Calu3 (cell line): Measurements from ENCODE around the gene OTOP2. TPM values are rescaled to one million over a fixed set of nuclear protein-coding genes. Genes with fewer than 3 reads are reported as not detected.
"Not testable (repeated sequence)": the region's sequence is repeated elsewhere in the genome, so short reads cannot be mapped to it uniquely, and the experiment has no call there.

ENCODE experiments used
- BruUV-seq: library from RNA; stranded (reverse); fragments of 400-500 nt; replicated peaks from 2 replicates; lab custom pipeline; 2021; lab: Mats Ljungman, UMichigan
- CTCF ChIA-PET: fragments of 300-600 bp; sonication (Branson Sonifier 250); formaldehyde crosslinking; loops from one replicate; lab custom pipeline; 2022; ENCODE audit warnings: antibody characterized with exemption; lab: Charles Lee
- DNase-seq: peaks from one replicate; pipeline ENCODE4 v3.0.0; 2022
- H3K27ac Mint-ChIP-seq: one replicate; pipeline ENCODE4 v1.8.0; 2022; ENCODE audit warnings: mixed read lengths; ENCODE audit not compliant: unreplicated experiment
- H3K27me3 Mint-ChIP-seq: one replicate; pipeline ENCODE4 v1.8.0; 2022; ENCODE audit warnings: mixed read lengths; ENCODE audit not compliant: unreplicated experiment
- H3K36me3 Mint-ChIP-seq: one replicate; pipeline ENCODE4 v1.8.0; 2022; ENCODE audit warnings: mild to moderate bottlenecking, moderate library complexity, mixed read lengths; ENCODE audit not compliant: insufficient read depth, unreplicated experiment
- H3K4me1 Mint-ChIP-seq: one replicate; pipeline ENCODE4 v1.8.0; 2022; ENCODE audit warnings: mild to moderate bottlenecking, low read depth, mixed read lengths; ENCODE audit not compliant: unreplicated experiment
- H3K4me3 Mint-ChIP-seq: one replicate; pipeline ENCODE4 v1.8.0; 2022; ENCODE audit warnings: mild to moderate bottlenecking, low read depth, moderate library complexity, mixed read lengths; ENCODE audit not compliant: unreplicated experiment
- H3K9me3 Mint-ChIP-seq: one replicate; pipeline ENCODE4 v1.8.0; 2022; ENCODE audit warnings: low read depth, mixed read lengths; ENCODE audit not compliant: unreplicated experiment
- CTCF ChIP-seq: fragments of 200-600 bp; IDR thresholded peaks from one replicate; pipeline ENCODE4 v1.8.0; 2022; ENCODE audit warnings: antibody characterized with exemption; ENCODE audit not compliant: unreplicated experiment
- intact Hi-C: fragments of 100-400 bp; cut with micrococcal nuclease; formaldehyde crosslinking; loops from one replicate; pipeline ENCODE4 v1.10.0; 2022; ENCODE audit not compliant: unreplicated experiment
- total RNA-seq: library from RNA; stranded (reverse); gene quantifications from 2 replicates; pipeline ENCODE4 v1.2.3, GENCODE V29; 2022

Gene OTOP2
- total RNA-seq, 1 experiment from 2014 or later = not detected

GRCh38 chr17:74981979-74982662, 58.0 kb downstream of the OTOP2 start:
- no TSS peak for BruUV-seq
- Mint-ChIP-seq H3K9me3 (no peaks in the 10 kb centered on the region), H3K4me1 (peaks cover 36% of the 10 kb centered on the region), H3K27me3 (no peaks in the 10 kb centered on the region), H3K27ac (peak overlapping the region; percentile 82), H3K4me3 (peak overlapping the region; percentile 79), H3K36me3 (peaks cover 23% of the 10 kb centered on the region)
- TF ChIP-seq CTCF = no peak
- CTCF ChIA-PET = interaction anchor here (0.9 to 2.0 kb wide), 4 partner anchors 9 to 30 kb away, joined by 4 to 8 read pairs (median 4); partner anchors contain the start of gene HID1
- DNase-seq = peak; percentile 87
- intact Hi-C loops = no loop called here

GRCh38 chr17:74982663-74983313, 58.7 kb downstream of the OTOP2 start:
- H3K36me3 Mint-ChIP-seq = peaks cover 29% of the 10 kb centered on the region
- peaks cover 37% of the 10 kb centered on the region for H3K4me1 Mint-ChIP-seq
- peak; percentile 27 for DNase-seq
- BruUV-seq = TSS peak; percentile 64
- H3K4me3 Mint-ChIP-seq = peak overlapping the region; percentile 79
- H3K9me3 Mint-ChIP-seq, H3K27ac Mint-ChIP-seq, H3K27me3 Mint-ChIP-seq, intact Hi-C loops: not testable (repeated sequence)
- CTCF ChIA-PET = interaction anchor here (0.9 to 2.0 kb wide), 5 partner anchors 8 to 29 kb away, joined by 4 to 9 read pairs (median 4); partner anchors contain the start of gene HID1

Other genes with a start within 250 kb of the OTOP2 start
- gene CD300LF, start 211.3 kb upstream of the OTOP2 start, total RNA-seq = not detected in 2 replicates
- 0.21 TPM in 1 of 2 replicates, not detected in the other for gene RAB37, start 187.0 kb upstream of the OTOP2 start, total RNA-seq
- gene NHERF1, start 175.6 kb upstream of the OTOP2 start, total RNA-seq = 114 and 143 TPM in 2 replicates
- 66.5 and 74.7 TPM in 2 replicates for gene NAT9, start 147.9 kb upstream of the OTOP2 start, total RNA-seq
- not detected in 2 replicates for gene GRIN2C, start 64.4 kb upstream of the OTOP2 start, total RNA-seq
- 8.4 and 13.5 TPM in 2 replicates for gene FDXR, start 51.3 kb upstream of the OTOP2 start, total RNA-seq
- gene FADS6, start 30.6 kb upstream of the OTOP2 start, total RNA-seq = not detected in 2 replicates
- 0.24 TPM in 1 of 2 replicates, not detected in the other for gene USH1G, start 1.0 kb upstream of the OTOP2 start, total RNA-seq
- gene OTOP3, start 11.6 kb downstream of the OTOP2 start, total RNA-seq = not detected in 2 replicates
- gene HID1, start 48.5 kb downstream of the OTOP2 start, total RNA-seq = 114 and 122 TPM in 2 replicates
- gene CDR2L, start 63.4 kb downstream of the OTOP2 start, total RNA-seq = 39.4 and 48.3 TPM in 2 replicates
- 49.0 and 52.7 TPM in 2 replicates for gene MRPL58, start 88.4 kb downstream of the OTOP2 start, total RNA-seq
- 288 and 289 TPM in 2 replicates for gene ATP5PD, start 122.7 kb downstream of the OTOP2 start, total RNA-seq
- 24.4 TPM in 2 replicates for gene KCTD2, start 123.0 kb downstream of the OTOP2 start, total RNA-seq
- 124 and 187 TPM in 2 replicates for gene SLC16A5, start 163.7 kb downstream of the OTOP2 start, total RNA-seq
- 18.6 and 19.8 TPM in 2 replicates for gene ARMC7, start 185.7 kb downstream of the OTOP2 start, total RNA-seq
- gene NT5C, start 207.5 kb downstream of the OTOP2 start, total RNA-seq = 56.6 and 58.2 TPM in 2 replicates
- 479 and 546 TPM in 2 replicates for gene JPT1, start 230.2 kb downstream of the OTOP2 start, total RNA-seq